Activated CD4-positive, CD25-positive, alpha-beta regulatory T cell treated with anti-CD3 and anti-CD28 coated beads, Interleukin-2, amount 50 U/mL, for 72 hours (primary cell): Measurements from ENCODE around the gene AKNAD1.
"Not testable (repeated sequence)": the region's sequence is repeated elsewhere in the genome, so short reads cannot be mapped to it uniquely, and the experiment has no call there.

Source experiments
- DNase-seq: peaks from one replicate; pipeline ENCODE4 v3.0.0; 2021

The AKNAD1 gene

GRCh38 chr1:108856994-108857393, at the start of gene AKNAD1:
AKNAD1 (minus strand) TSS chr1:108857094; CDS start chr1:108852664, 4,430 bp downstream.
- DNase-seq: no peak

GRCh38 chr1:108901106-108901505, 44.2 kb upstream of the AKNAD1 start:
- DNase-seq: no peak

GRCh38 chr1:108897865-108898720, 41.2 kb upstream of the AKNAD1 start:
- DNase-seq: no peak

- DNase-seq: no peak
Observed at GRCh38 chr1:108896146-108897145, 39.6 kb upstream of the AKNAD1 start.

- DNase-seq: no peak
Observed at GRCh38 chr1:108893141-108893530, 36.2 kb upstream of the AKNAD1 start.

- no peak for DNase-seq
Observed at GRCh38 chr1:108892356-108893140, 35.7 kb upstream of the AKNAD1 start.

- DNase-seq: no peak
Observed at GRCh38 chr1:108889706-108890384, 33.0 kb upstream of the AKNAD1 start.

- not testable (repeated sequence) for DNase-seq
Observed at GRCh38 chr1:108889006-108889645, 32.2 kb upstream of the AKNAD1 start.

GRCh38 chr1:108886292-108886691, 29.4 kb upstream of the AKNAD1 start:
- DNase-seq: no peak

- no peak for DNase-seq
Observed at GRCh38 chr1:108884968-108885367, 28.1 kb upstream of the AKNAD1 start.

- DNase-seq: no peak
Observed at GRCh38 chr1:108882837-108883236, 25.9 kb upstream of the AKNAD1 start.

- no peak for DNase-seq
Observed at GRCh38 chr1:108881369-108881768, 24.5 kb upstream of the AKNAD1 start.

GRCh38 chr1:108880850-108881249, 24.0 kb upstream of the AKNAD1 start:
- DNase-seq: no peak

- no peak for DNase-seq
Observed at GRCh38 chr1:108878678-108879077, 21.8 kb upstream of the AKNAD1 start.

GRCh38 chr1:108878160-108878469, 21.2 kb upstream of the AKNAD1 start:
- DNase-seq: no peak

GRCh38 chr1:108877348-108878159, 20.7 kb upstream of the AKNAD1 start:
- no peak for DNase-seq

- DNase-seq: no peak
Observed at GRCh38 chr1:108871050-108871724, 14.3 kb upstream of the AKNAD1 start.

GRCh38 chr1:108865316-108865910, 8.5 kb upstream of the AKNAD1 start:
- no peak for DNase-seq

GRCh38 chr1:108863984-108864383, 7.1 kb upstream of the AKNAD1 start:
- no peak for DNase-seq
